Vagina (tissue), 2 donors: ENCODE data around the gene OSBPL10. TPM values are rescaled to one million over a fixed set of nuclear protein-coding genes. Genes with fewer than 3 reads are reported as not detected.

Experiments
- DNase-seq, 2 donors: peaks; one replicate each; pipeline ENCODE4 v3.0.0-alpha.2; 2017; ENCODE audit errors: extremely low spot score in 2 of 2
- H3K27ac ChIP-seq: fragments of 200-600 bp; sonication (generic); one replicate; pipeline ENCODE4 v1.5.1; 2019
- H3K27me3 ChIP-seq: fragments of 200-600 bp; sonication (generic); one replicate; pipeline ENCODE4 v1.5.1; 2019
- H3K36me3 ChIP-seq, 2 donors: fragments of 200-600 bp; sonication (generic); one replicate each; pipeline ENCODE4 v1.5.1; 2017 to 2019
- H3K4me1 ChIP-seq: fragments of 200-600 bp; sonication (generic); one replicate; pipeline ENCODE4 v1.5.1; 2019
- H3K4me3 ChIP-seq, 2 donors: fragments of 200-600 bp; sonication (generic); 1 replicate in 1 of 2; 2 replicates in 1 of 2; pipeline ENCODE4 v1.5.1; 2016 to 2019
- H3K9me3 ChIP-seq: fragments of 200-600 bp; sonication (generic); one replicate; pipeline ENCODE4 v1.5.1; 2019
- CTCF ChIP-seq, 3 experiments: fragments of 450-650 bp in 2 of 3; fragments of 200-600 bp in 1 of 3; sonication (generic) in 1 of 3; IDR thresholded peaks; one replicate each; pipeline ENCODE4 v1.5.1; 2017 to 2019; ENCODE audit warnings: antibody characterized with exemption in 3 of 3, mild to moderate bottlenecking in 2 of 3, moderate library complexity in 2 of 3
- POLR2A ChIP-seq, 2 donors: fragments of 450-650 bp; IDR thresholded peaks; one replicate each; pipeline ENCODE4 v1.6.1; 2017; ENCODE audit warnings: antibody characterized with exemption in 2 of 2, mild to moderate bottlenecking in 2 of 2, moderate library complexity in 2 of 2
- POLR2AphosphoS5 ChIP-seq, 2 donors: sonication (generic); formaldehyde crosslinking; IDR thresholded peaks; one replicate each; pipeline ENCODE4 v1.9.0; 2017; ENCODE audit warnings: antibody characterized with exemption in 2 of 2, mild to moderate bottlenecking in 2 of 2, low read depth in 1 of 2; ENCODE audit not compliant: insufficient read depth in 1 of 2
- intact Hi-C: fragments of 100-400 bp; cut with DNase I; formaldehyde crosslinking; loops from one replicate; pipeline ENCODE4 v1.15.1; 2023
- total RNA-seq: library from RNA; depleted of rRNA; stranded (reverse); fragments of >200 nt; gene quantifications from one replicate; pipeline ENCODE4 v1.2.3, GENCODE V29; 2016

Gene OSBPL10
- total RNA-seq, 1 donor from 2014 or later: 33.9 TPM

GRCh38 chr3:31921837-31922236 is 59.2 kb downstream of the OSBPL10 start:
- H3K27ac ChIP-seq: no peak overlapping the region
- intact Hi-C loops: no loop called here
- no peak overlapping the region for H3K4me3 ChIP-seq
- H3K4me1 ChIP-seq: peaks cover 10% of the 10 kb centered on the region
- no peak for DNase-seq
- H3K27me3 ChIP-seq: no peaks in the 10 kb centered on the region
- H3K36me3 ChIP-seq: no peaks in the 10 kb centered on the region
- TF ChIP-seq POLR2A (IDR thresholded peaks at IDR 0.05): no peak
- no peak for TF ChIP-seq POLR2AphosphoS5 (IDR thresholded peaks at IDR 0.05; ENCODE audit: insufficient read depth in 1 of 2, low read depth in 1 of 2)
- TF ChIP-seq CTCF (IDR thresholded peaks at IDR 0.05): no peak
- no peaks in the 10 kb centered on the region for H3K9me3 ChIP-seq

GRCh38 chr3:31920310-31920709 is 60.8 kb downstream of the OSBPL10 start:
- Histone ChIP-seq H3K9me3 (no peaks in the 10 kb centered on the region), H3K4me1 (peaks cover 11% of the 10 kb centered on the region), H3K27ac (no peak overlapping the region), H3K36me3 (no peaks in the 10 kb centered on the region), H3K27me3 (no peaks in the 10 kb centered on the region), H3K4me3 (no peak overlapping the region)
- TF ChIP-seq POLR2A (IDR thresholded peaks at IDR 0.05): no peak
- no peak for TF ChIP-seq CTCF (IDR thresholded peaks at IDR 0.05)
- TF ChIP-seq POLR2AphosphoS5 (IDR thresholded peaks at IDR 0.05; ENCODE audit: insufficient read depth in 1 of 2, low read depth in 1 of 2): no peak
- DNase-seq: no peak
- intact Hi-C loops: no loop called here

GRCh38 chr3:31919528-31919927 is 61.5 kb downstream of the OSBPL10 start:
- H3K4me1 ChIP-seq: peaks cover 11% of the 10 kb centered on the region
- intact Hi-C loops: no loop called here
- no peak overlapping the region for H3K4me3 ChIP-seq
- TF ChIP-seq POLR2A (IDR thresholded peaks at IDR 0.05): no peak
- no peak for TF ChIP-seq POLR2AphosphoS5 (IDR thresholded peaks at IDR 0.05; ENCODE audit: insufficient read depth in 1 of 2, low read depth in 1 of 2)
- TF ChIP-seq CTCF (IDR thresholded peaks at IDR 0.05): no peak
- DNase-seq: no peak
- H3K27ac ChIP-seq: no peak overlapping the region
- H3K9me3 ChIP-seq: no peaks in the 10 kb centered on the region
- H3K27me3 ChIP-seq: no peaks in the 10 kb centered on the region
- no peaks in the 10 kb centered on the region for H3K36me3 ChIP-seq

GRCh38 chr3:31918179-31919150 is 62.6 kb downstream of the OSBPL10 start:
- peaks cover 11% of the 10 kb centered on the region for H3K4me1 ChIP-seq
- intact Hi-C loops: no loop called here
- no peak for TF ChIP-seq POLR2A (IDR thresholded peaks at IDR 0.05)
- no peak for TF ChIP-seq CTCF (IDR thresholded peaks at IDR 0.05)
- TF ChIP-seq POLR2AphosphoS5 (IDR thresholded peaks at IDR 0.05; ENCODE audit: insufficient read depth in 1 of 2, low read depth in 1 of 2): no peak
- no peaks in the 10 kb centered on the region for H3K36me3 ChIP-seq
- DNase-seq: no peak
- no peak overlapping the region for H3K4me3 ChIP-seq
- no peaks in the 10 kb centered on the region for H3K9me3 ChIP-seq
- no peak overlapping the region for H3K27ac ChIP-seq
- no peaks in the 10 kb centered on the region for H3K27me3 ChIP-seq
